WI38 (cell line): Measurements from ENCODE around the gene LGI4.

Source experiments
- H3K4me3 ChIP-seq: 2 replicates; pipeline ENCODE4 v1.5.1; 2011; ENCODE audit warnings: low read depth, mild to moderate bottlenecking, control low read depth, low read length
- CTCF ChIP-seq: IDR thresholded peaks from 2 replicates; pipeline ENCODE4 v1.5.1; 2012; ENCODE audit warnings: low read depth, mild to moderate bottlenecking, control low read depth, low read length

The LGI4 gene

GRCh38 chr19:35140207-35140961 lies 5.5 kb upstream of the LGI4 start:
- no peak overlapping the region for H3K4me3 ChIP-seq
- TF ChIP-seq CTCF, result no peak

GRCh38 chr19:35138305-35138892 lies 3.5 kb upstream of the LGI4 start, which contains the start of gene FXYD1:
TSS of gene FXYD1 (plus strand) at chr19:35138824. CDS start at chr19:35140080, 1,256 bp downstream.
- TF ChIP-seq CTCF, result no peak
- H3K4me3 ChIP-seq, result no peak within 1 kb of the TSS

- no peak overlapping the region for H3K4me3 ChIP-seq
- no peak for TF ChIP-seq CTCF
Measured at GRCh38 chr19:35136977-35137702, 2.3 kb upstream of the LGI4 start.

GRCh38 chr19:35136231-35136630 lies 1.4 kb upstream of the LGI4 start:
- TF ChIP-seq CTCF, result no peak
- H3K4me3 ChIP-seq, result no peak overlapping the region

- TF ChIP-seq CTCF, result peak; percentile 76
- H3K4me3 ChIP-seq, result no peak overlapping the region
Measured at GRCh38 chr19:35135389-35135909, 590 bp upstream of the LGI4 start.

- H3K4me3 ChIP-seq, result no peak overlapping the region
- TF ChIP-seq CTCF, result no peak
Measured at GRCh38 chr19:35133826-35134225, 1.0 kb downstream of the LGI4 start.
